IMR-90 (cell line): Measurements from ENCODE around the gene POLR1A. TPM values are rescaled to one million over a fixed set of nuclear protein-coding genes. Genes with fewer than 3 reads are reported as not detected.

Experiments used
- ATAC-seq: fragments of 200-7000 bp; cut with Tn5 transposase; 2 replicates; pipeline ENCODE4 v1.9.1; 2020; ENCODE audit warnings: low read depth, mild to moderate bottlenecking, moderate library complexity
- BruUV-seq: library from RNA; stranded (reverse); fragments of 400-500 nt; replicated peaks from 2 replicates; lab custom pipeline; 2021; lab: Mats Ljungman, UMichigan
- CTCF ChIA-PET: fragments of 300-600 bp; formaldehyde crosslinking; extraction: SDS; loops from one replicate; lab custom pipeline; 2021; ENCODE audit warnings: antibody characterized with exemption; lab: Yijun Ruan, JAX
- POLR2A ChIA-PET: fragments of 300-600 bp; sonication (Branson Sonifier 250); formaldehyde crosslinking; loops from one replicate; lab custom pipeline; 2022; ENCODE audit warnings: antibody characterized with exemption; ENCODE audit not compliant: unreplicated experiment; lab: Charles Lee
- DNase-seq: peaks from one replicate; pipeline ENCODE4 v3.0.0; 2013
- H2AFZ ChIP-seq: replicated peaks from 2 replicates; pipeline ENCODE3; 2013; ENCODE audit warnings: low read length, mild to moderate bottlenecking; ENCODE audit not compliant: poor library complexity
- H2AK5ac ChIP-seq: 2 replicates; pipeline ENCODE4 v1.6.1; 2013; ENCODE audit warnings: low read depth, low read length, inconsistent platforms
- H2AK9ac ChIP-seq: replicated peaks from 2 replicates; pipeline ENCODE3; 2013; ENCODE audit warnings: mild to moderate bottlenecking, low read depth, low read length, moderate library complexity; ENCODE audit not compliant: poor library complexity
- H2BK120ac ChIP-seq: 2 replicates; pipeline ENCODE4 v1.6.1; 2013; ENCODE audit warnings: low read depth, low read length, inconsistent platforms
- H2BK15ac ChIP-seq: 3 replicates; pipeline ENCODE4 v1.6.1; 2013; ENCODE audit warnings: low read depth, low read length, inconsistent platforms
- H2BK20ac ChIP-seq: 2 replicates; pipeline ENCODE4 v1.6.1; 2013; ENCODE audit warnings: low read depth, mild to moderate bottlenecking, inconsistent platforms, low read length, moderate library complexity
- H2BK5ac ChIP-seq: 2 replicates; pipeline ENCODE4 v1.6.1; 2013; ENCODE audit warnings: mild to moderate bottlenecking, low read depth, low read length, inconsistent platforms; ENCODE audit not compliant: poor library complexity, severe bottlenecking
- H3K14ac ChIP-seq: replicated peaks from 2 replicates; pipeline ENCODE4 v1.6.1; 2013; ENCODE audit warnings: low read depth, low read length, inconsistent platforms
- H3K18ac ChIP-seq: 2 replicates; pipeline ENCODE4 v1.6.1; 2013; ENCODE audit warnings: low read depth, low read length, control low read depth
- H3K23ac ChIP-seq: 2 replicates; pipeline ENCODE4 v1.6.1; 2013; ENCODE audit warnings: low read depth, low read length, inconsistent platforms
- H3K27ac ChIP-seq: 2 replicates; pipeline ENCODE4 v1.5.1; 2013; ENCODE audit warnings: mild to moderate bottlenecking, control low read depth, low read length; ENCODE audit not compliant: insufficient read depth
- H3K27me3 ChIP-seq: 2 replicates; pipeline ENCODE4 v1.6.1; 2013; ENCODE audit warnings: low read length; ENCODE audit not compliant: control insufficient read depth, insufficient read depth
- H3K36me3 ChIP-seq: 2 replicates; pipeline ENCODE4 v1.6.1; 2013; ENCODE audit warnings: low read length, mixed read lengths; ENCODE audit not compliant: control insufficient read depth, insufficient read depth
- H3K4ac ChIP-seq: 2 replicates; pipeline ENCODE4 v1.6.1; 2013; ENCODE audit warnings: low read depth, low read length, inconsistent platforms
- H3K4me1 ChIP-seq: 2 replicates; pipeline ENCODE4 v1.6.1; 2013; ENCODE audit warnings: low read length, mixed read lengths; ENCODE audit not compliant: control insufficient read depth, insufficient read depth
- H3K4me2 ChIP-seq: 2 replicates; pipeline ENCODE4 v1.6.1; 2013; ENCODE audit warnings: low read depth, mild to moderate bottlenecking, control low read depth, low read length, moderate library complexity
- H3K4me3 ChIP-seq: 2 replicates; pipeline ENCODE4 v1.5.1; 2013; ENCODE audit warnings: low read depth, mild to moderate bottlenecking, control low read depth, low read length, moderate library complexity; ENCODE audit not compliant: insufficient read depth
- H3K56ac ChIP-seq: 2 replicates; pipeline ENCODE4 v1.6.1; 2013; ENCODE audit warnings: low read length, inconsistent platforms; ENCODE audit not compliant: insufficient read depth; ENCODE audit errors: extremely low read depth
- H3K79me1 ChIP-seq, 2 experiments: 2 replicates each; pipeline ENCODE4 v1.6.1; 2013; ENCODE audit warnings: low read length in 2 of 2, inconsistent platforms in 1 of 2, low read depth in 1 of 2
- H3K9ac ChIP-seq: 2 replicates; pipeline ENCODE4 v1.6.1; 2013; ENCODE audit warnings: low read depth, low read length, control low read depth
- H3K9me1 ChIP-seq: 2 replicates; pipeline ENCODE4 v1.6.1; 2013; ENCODE audit warnings: low read length, inconsistent platforms; ENCODE audit not compliant: insufficient read depth
- H3K9me3 ChIP-seq: 2 replicates; pipeline ENCODE4 v1.6.1; 2013; ENCODE audit warnings: low read length; ENCODE audit not compliant: control insufficient read depth, insufficient read depth
- H4K20me1 ChIP-seq: 2 replicates; pipeline ENCODE4 v1.6.1; 2013; ENCODE audit warnings: low read length, inconsistent platforms; ENCODE audit not compliant: insufficient read depth
- H4K5ac ChIP-seq: 2 replicates; pipeline ENCODE4 v1.6.1; 2013; ENCODE audit warnings: mild to moderate bottlenecking, low read depth, low read length, control low read depth
- H4K8ac ChIP-seq, 2 experiments: 2 replicates each; pipeline ENCODE4 v1.6.1; 2013; ENCODE audit warnings: low read depth in 2 of 2, low read length in 2 of 2, control low read depth in 1 of 2, inconsistent platforms in 1 of 2
- H4K91ac ChIP-seq: 2 replicates; pipeline ENCODE4 v1.6.1; 2013; ENCODE audit warnings: low read depth, low read length, inconsistent platforms; ENCODE audit not compliant: insufficient read depth
- BHLHE40 ChIP-seq: fragments of 150-350 bp; IDR thresholded peaks from 2 replicates; pipeline ENCODE4 v1.6.1; 2016; ENCODE audit warnings: mild to moderate bottlenecking, low read depth, low read length
- CEBPB ChIP-seq: IDR thresholded peaks from 2 replicates; pipeline ENCODE4 v1.6.1; 2012; ENCODE audit warnings: low read depth, low read length, improper control_type of control experiment
- CHD1 ChIP-seq: IDR thresholded peaks from 2 replicates; pipeline ENCODE4 v1.6.1; 2012; ENCODE audit warnings: low read depth, low read length, improper control_type of control experiment
- ELK1 ChIP-seq: fragments of 150-350 bp; IDR thresholded peaks from 2 replicates; pipeline ENCODE4 v1.6.1; 2016; ENCODE audit warnings: low read depth, mild to moderate bottlenecking, low read length, moderate library complexity, borderline replicate concordance
- MAFK ChIP-seq: IDR thresholded peaks from 2 replicates; pipeline ENCODE4 v1.6.1; 2012; ENCODE audit warnings: low read depth, low read length, improper control_type of control experiment
- MAZ ChIP-seq: IDR thresholded peaks from 2 replicates; pipeline ENCODE4 v1.6.1; 2012; ENCODE audit warnings: low read depth, mild to moderate bottlenecking, low read length, improper control_type of control experiment, moderate library complexity, borderline replicate concordance
- MXI1 ChIP-seq: IDR thresholded peaks from 2 replicates; pipeline ENCODE4 v1.6.1; 2012; ENCODE audit warnings: low read depth, mild to moderate bottlenecking, low read length, moderate library complexity, borderline replicate concordance
- NFE2L2 ChIP-seq: fragments of 150-350 bp; IDR thresholded peaks from 2 replicates; pipeline ENCODE4 v1.6.1; 2016; ENCODE audit warnings: low read depth, mild to moderate bottlenecking, low read length
- POLR2A ChIP-seq: IDR thresholded peaks from 2 replicates; pipeline ENCODE4 v1.6.1; 2012; ENCODE audit warnings: mild to moderate bottlenecking, low read depth, low read length
- RAD21 ChIP-seq: IDR thresholded peaks from 2 replicates; pipeline ENCODE4 v1.6.1; 2012; ENCODE audit warnings: low read length, improper control_type of control experiment
- RCOR1 ChIP-seq: IDR thresholded peaks from 2 replicates; pipeline ENCODE4 v1.6.1; 2012; ENCODE audit warnings: mild to moderate bottlenecking, low read length, improper control_type of control experiment; ENCODE audit not compliant: insufficient replicate concordance
- RFX5 ChIP-seq: IDR thresholded peaks from 2 replicates; pipeline ENCODE4 v1.8.0; 2012; ENCODE audit warnings: low read depth, mild to moderate bottlenecking, low read length, moderate library complexity
- SMC3 ChIP-seq: fragments of 150-350 bp; IDR thresholded peaks from 2 replicates; pipeline ENCODE4 v1.6.1; 2016; ENCODE audit warnings: low read depth, mild to moderate bottlenecking, antibody characterized with exemption, low read length, moderate library complexity
- USF2 ChIP-seq: fragments of 150-350 bp; IDR thresholded peaks from 2 replicates; pipeline ENCODE4 v1.6.1; 2017; ENCODE audit warnings: mild to moderate bottlenecking, antibody characterized with exemption, low read length, low read depth
- WGBS, 2 experiments: methylation state at CpG; one replicate each; pipeline versions ENCODE4 v1.1.5 to v1.1.7; 2013; ENCODE audit warnings: missing lambda C conversion rate in 2 of 2; ENCODE audit not compliant: insufficient read length in 1 of 2; ENCODE audit errors: extremely low coverage in 2 of 2; 5-methylcytosine and 5-hydroxymethylcytosine counted together
- dilution Hi-C: fragments of 300-500 bp; cut with HindIII; formaldehyde crosslinking; loops from one replicate; pipeline ENCODE4 v1.14.3; 2018; ENCODE audit warnings: low sequenced_read_pairs; ENCODE audit not compliant: unreplicated experiment
- in situ Hi-C: fragments of 300-500 bp; cut with MboI; formaldehyde crosslinking; loops from 3 replicates; pipeline ENCODE4 v1.14.3; 2019; ENCODE audit warnings: low sequenced_read_pairs, inconsistent platforms, mixed read lengths
- intact Hi-C: fragments of 100-400 bp; cut with micrococcal nuclease; formaldehyde crosslinking; loops from 2 replicates; pipeline ENCODE4 v1.10.0; 2022
- polyA plus RNA-seq, 3 experiments: library from polyadenylated mRNA; depleted of rRNA; stranded (reverse); fragments of >200 nt; gene quantifications; 2 replicates each; pipeline ENCODE4 v1.2.3, GENCODE V29; 2012; ENCODE audit warnings: low replicate concordance in 1 of 3
- total RNA-seq: library from RNA; depleted of rRNA; stranded (reverse); fragments of >200 nt; gene quantifications from 2 replicates; pipeline ENCODE4 v1.2.3, GENCODE V29; 2012
- TF ChIP-seq, protein P1 (sequence below): conservative IDR thresholded peaks from 2 replicates; pipeline ENCODE4 v1.5.1; 2012; ENCODE audit warnings: mild to moderate bottlenecking, low read depth, low read length, improper control_type of control experiment

Gene POLR1A
- total and polyA plus RNA-seq, 2 of the 4 experiments (the other 2 are of a cell fraction), result 7.6 to 27.4 TPM

- no peaks in the 10 kb centered on the region for H3K79me1 ChIP-seq
- peaks cover 4% of the 10 kb centered on the region; the same call in 1 of the 2 replicates for H3K9me1 ChIP-seq
- no peaks in the 10 kb centered on the region for H3K9me3 ChIP-seq
- no peak overlapping the region for H3K9ac ChIP-seq
- 91% methylated on average over 11 of the region's 33 CpGs; no CpG with 5 or more reads in 1 of the 2 experiments for WGBS, 2 experiments
- H3K14ac ChIP-seq, result no peak overlapping the region
- H4K91ac ChIP-seq, result no peak overlapping the region
- no peaks in the 10 kb centered on the region for H3K4me1 ChIP-seq
- DNase-seq, result no peak
- H2AK5ac ChIP-seq, result no peak overlapping the region
- H2BK5ac ChIP-seq, result no peak overlapping the region
- peaks cover 68% of the 10 kb centered on the region for H3K36me3 ChIP-seq
- no peak overlapping the region for H2BK120ac ChIP-seq
- H3K56ac ChIP-seq, result no peak overlapping the region
- no peak overlapping the region for H4K8ac ChIP-seq
- intact Hi-C loops, result no loop called here
- ChIA-PET POLR2A (interaction anchor here (0.6 kb wide), 1 partner anchor 149 kb away, joined by 6 read pairs; no protein-coding TSS in a partner anchor), CTCF (no interaction called here)
- H2BK15ac ChIP-seq, result no peak overlapping the region
- no peak overlapping the region for H3K4me2 ChIP-seq
- H3K4ac ChIP-seq, result no peak overlapping the region
- BruUV-seq, result no TSS peak
- in situ Hi-C loops, result no loop called here
- H2AFZ ChIP-seq, result no peak overlapping the region
- H2AK9ac ChIP-seq, result no peak overlapping the region
- no peak overlapping the region for H3K18ac ChIP-seq
- no peak for ATAC-seq
- no peak overlapping the region for H3K4me3 ChIP-seq
- dilution Hi-C loops, result no loop called here
- H3K23ac ChIP-seq, result no peak overlapping the region
- H2BK20ac ChIP-seq, result no peak overlapping the region
- no peak overlapping the region for H4K5ac ChIP-seq
- H4K20me1 ChIP-seq, result no peaks in the 10 kb centered on the region
- no peak overlapping the region for H3K27ac ChIP-seq
- H3K27me3 ChIP-seq, result no peaks in the 10 kb centered on the region
- no peak for TF ChIP-seq RCOR1
- no peak for TF ChIP-seq ELK1
- no peak for TF ChIP-seq CHD1
- no peak for TF ChIP-seq MAZ
- no peak for TF ChIP-seq MXI1
- TF ChIP-seq RFX5, result no peak
- TF ChIP-seq SMC3, result no peak
- no peak for TF ChIP-seq RAD21
- TF ChIP-seq POLR2A, result no peak
- TF ChIP-seq USF2, result no peak
- TF ChIP-seq, protein P1, sequence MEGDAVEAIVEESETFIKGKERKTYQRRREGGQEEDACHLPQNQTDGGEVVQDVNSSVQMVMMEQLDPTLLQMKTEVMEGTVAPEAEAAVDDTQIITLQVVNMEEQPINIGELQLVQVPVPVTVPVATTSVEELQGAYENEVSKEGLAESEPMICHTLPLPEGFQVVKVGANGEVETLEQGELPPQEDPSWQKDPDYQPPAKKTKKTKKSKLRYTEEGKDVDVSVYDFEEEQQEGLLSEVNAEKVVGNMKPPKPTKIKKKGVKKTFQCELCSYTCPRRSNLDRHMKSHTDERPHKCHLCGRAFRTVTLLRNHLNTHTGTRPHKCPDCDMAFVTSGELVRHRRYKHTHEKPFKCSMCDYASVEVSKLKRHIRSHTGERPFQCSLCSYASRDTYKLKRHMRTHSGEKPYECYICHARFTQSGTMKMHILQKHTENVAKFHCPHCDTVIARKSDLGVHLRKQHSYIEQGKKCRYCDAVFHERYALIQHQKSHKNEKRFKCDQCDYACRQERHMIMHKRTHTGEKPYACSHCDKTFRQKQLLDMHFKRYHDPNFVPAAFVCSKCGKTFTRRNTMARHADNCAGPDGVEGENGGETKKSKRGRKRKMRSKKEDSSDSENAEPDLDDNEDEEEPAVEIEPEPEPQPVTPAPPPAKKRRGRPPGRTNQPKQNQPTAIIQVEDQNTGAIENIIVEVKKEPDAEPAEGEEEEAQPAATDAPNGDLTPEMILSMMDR, result no peak
- TF ChIP-seq NFE2L2, result no peak
- TF ChIP-seq BHLHE40, result no peak
- no peak for TF ChIP-seq CEBPB
- no peak for TF ChIP-seq MAFK
Measured at GRCh38 chr2:86027922-86028765, 77.5 kb downstream of the POLR1A start.
